ENCODE measurements around the gene INPP5D.

DNA sequence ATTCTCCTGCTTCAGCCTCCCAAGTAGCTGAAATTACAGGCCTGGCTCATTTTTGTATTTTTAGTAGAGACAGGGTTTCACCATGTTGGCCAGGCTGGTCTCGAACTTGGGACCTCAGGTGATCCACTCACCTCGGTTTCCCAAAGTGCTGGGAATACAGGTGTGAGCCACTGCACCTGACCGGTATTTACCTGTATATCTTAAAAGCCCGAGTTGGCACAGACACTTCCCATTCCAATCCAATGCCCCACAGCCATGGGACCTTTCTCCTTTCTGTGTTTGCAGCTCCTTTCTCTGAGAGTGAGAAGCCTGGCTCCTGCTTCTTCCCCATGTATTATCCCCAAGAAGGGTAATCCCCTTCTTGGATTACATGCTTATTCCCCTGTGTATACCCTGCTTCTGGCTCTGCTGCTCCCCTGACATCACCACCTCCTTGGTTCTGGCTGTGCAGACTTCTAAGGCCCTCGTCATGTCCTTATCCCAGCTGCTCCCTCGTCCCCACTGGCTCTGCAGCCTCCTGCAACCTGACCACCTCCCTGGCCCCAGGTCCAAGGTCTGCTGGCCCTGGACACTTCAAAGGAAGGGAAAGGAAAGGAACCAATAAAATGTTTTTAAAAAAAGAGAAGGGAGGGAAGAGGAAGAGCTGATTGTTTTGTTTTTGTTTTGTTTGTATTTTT, 52.8 kb downstream of the INPP5D start:
- TF ChIP-seq, protein P1, sequence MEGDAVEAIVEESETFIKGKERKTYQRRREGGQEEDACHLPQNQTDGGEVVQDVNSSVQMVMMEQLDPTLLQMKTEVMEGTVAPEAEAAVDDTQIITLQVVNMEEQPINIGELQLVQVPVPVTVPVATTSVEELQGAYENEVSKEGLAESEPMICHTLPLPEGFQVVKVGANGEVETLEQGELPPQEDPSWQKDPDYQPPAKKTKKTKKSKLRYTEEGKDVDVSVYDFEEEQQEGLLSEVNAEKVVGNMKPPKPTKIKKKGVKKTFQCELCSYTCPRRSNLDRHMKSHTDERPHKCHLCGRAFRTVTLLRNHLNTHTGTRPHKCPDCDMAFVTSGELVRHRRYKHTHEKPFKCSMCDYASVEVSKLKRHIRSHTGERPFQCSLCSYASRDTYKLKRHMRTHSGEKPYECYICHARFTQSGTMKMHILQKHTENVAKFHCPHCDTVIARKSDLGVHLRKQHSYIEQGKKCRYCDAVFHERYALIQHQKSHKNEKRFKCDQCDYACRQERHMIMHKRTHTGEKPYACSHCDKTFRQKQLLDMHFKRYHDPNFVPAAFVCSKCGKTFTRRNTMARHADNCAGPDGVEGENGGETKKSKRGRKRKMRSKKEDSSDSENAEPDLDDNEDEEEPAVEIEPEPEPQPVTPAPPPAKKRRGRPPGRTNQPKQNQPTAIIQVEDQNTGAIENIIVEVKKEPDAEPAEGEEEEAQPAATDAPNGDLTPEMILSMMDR (IDR thresholded peaks at IDR 0.05), result no peak
- no peak for TF ChIP-seq POLR2AphosphoS5 (IDR thresholded peaks at IDR 0.05)
- no peak for TF ChIP-seq POLR2A (IDR thresholded peaks at IDR 0.05)

All from suprapubic skin (tissue), 4 donors.